GM12878 (cell line): ENCODE measurements around the gene PRKCD. TPM values are rescaled to one million over a fixed set of nuclear protein-coding genes. Genes with fewer than 3 reads are reported as not detected.

ENCODE experiments used
- ATAC-seq: fragments of 200-7000 bp; cut with Tn5 transposase; 3 replicates; pipeline ENCODE4 v1.9.1; 2020; ENCODE audit warnings: mild to moderate bottlenecking, moderate library complexity
- BruUV-seq: library from RNA; stranded (reverse); fragments of 400-500 nt; replicated peaks from 2 replicates; lab custom pipeline; 2021; lab: Mats Ljungman, UMichigan
- CTCF ChIA-PET: fragments of 300-600 bp; sonication (Branson Sonifier 250); formaldehyde crosslinking; extraction: SDS; loops from one replicate; lab custom pipeline; 2021; ENCODE audit warnings: inconsistent platforms; lab: Yijun Ruan, JAX
- POLR2A ChIA-PET: fragments of 350-600 bp; formaldehyde crosslinking; extraction: SDS; loops from one replicate; lab custom pipeline; 2021; ENCODE audit warnings: inconsistent platforms; lab: Charles Lee
- RAD21 ChIA-PET: fragments of 300-600 bp; sonication (Branson Sonifier 250); formaldehyde crosslinking; loops from one replicate; lab custom pipeline; 2023; ENCODE audit warnings: antibody characterized with exemption; ENCODE audit not compliant: unreplicated experiment; lab: Charles Lee
- SMC1A ChIA-PET: fragments of 300-600 bp; sonication (Branson Sonifier 250); formaldehyde crosslinking; loops from one replicate; lab custom pipeline; 2023; ENCODE audit not compliant: unreplicated experiment, uncharacterized antibody; lab: Charles Lee
- DNase-seq: peaks from one replicate; pipeline ENCODE4 v3.0.0-alpha.2; 2011; ENCODE audit warnings: low read depth, low spot score
- FAIRE-seq: peaks from 3 replicates; lab custom pipeline; 2011; peaks lifted over from hg19 to GRCh38; lab: Jason Lieb, UNC
- H2AFZ ChIP-seq: 2 replicates; pipeline ENCODE4 v1.6.0; 2011; ENCODE audit warnings: low read depth, low read length, control low read depth; ENCODE audit not compliant: control insufficient read depth
- H3K27ac ChIP-seq: 2 replicates; pipeline ENCODE4 v1.5.1; 2011; ENCODE audit warnings: control low read depth; ENCODE audit not compliant: control insufficient read depth, insufficient read depth
- H3K27me3 ChIP-seq, 2 experiments: replicated peaks in 1 of 2; 2 replicates each; pipeline versions ENCODE4 v1.6.0 to v1.6.1; 2011; ENCODE audit warnings: low read length in 1 of 2; ENCODE audit not compliant: control insufficient read depth in 2 of 2, insufficient read depth in 2 of 2
- H3K36me3 ChIP-seq, 2 experiments: 2 replicates each; pipeline ENCODE4 v1.5.1; 2011; ENCODE audit warnings: low read length in 1 of 2; ENCODE audit not compliant: control insufficient read depth in 2 of 2, insufficient read depth in 2 of 2
- H3K4me1 ChIP-seq: 2 replicates; pipeline ENCODE4 v1.6.1; 2011; ENCODE audit warnings: mild to moderate bottlenecking, low read length, moderate library complexity, mixed read lengths; ENCODE audit not compliant: control insufficient read depth, insufficient read depth
- H3K4me2 ChIP-seq: 2 replicates; pipeline ENCODE4 v1.6.0; 2011; ENCODE audit warnings: control low read depth; ENCODE audit not compliant: control insufficient read depth, insufficient read depth
- H3K4me3 ChIP-seq: fragments of 200-600 bp; sonication (generic); 2 replicates; pipeline ENCODE4 v1.5.1; 2016
- H3K79me2 ChIP-seq: 2 replicates; pipeline ENCODE4 v1.6.0; 2011; ENCODE audit warnings: low read length; ENCODE audit not compliant: control insufficient read depth, insufficient read depth
- H3K9ac ChIP-seq: 2 replicates; pipeline ENCODE4 v1.8.0; 2011; ENCODE audit warnings: low read length, control low read depth, mixed read lengths; ENCODE audit not compliant: control insufficient read depth, insufficient read depth
- H3K9me3 ChIP-seq: replicated peaks from 3 replicates; pipeline ENCODE4 v1.5.1; 2011; ENCODE audit warnings: mild to moderate bottlenecking, low read length; ENCODE audit not compliant: control insufficient read depth, insufficient read depth
- H4K20me1 ChIP-seq: 2 replicates; pipeline ENCODE4 v1.6.0; 2011; ENCODE audit not compliant: control insufficient read depth, insufficient read depth
- CHD4 ChIP-seq: fragments of 200-600 bp; sonication (generic); IDR thresholded peaks from 2 replicates; pipeline ENCODE4 v1.6.1; 2016; ENCODE audit warnings: mild to moderate bottlenecking
- DPF2 ChIP-seq: fragments of 450-650 bp; IDR thresholded peaks from 2 replicates; pipeline ENCODE4 v1.6.1; 2017; ENCODE audit warnings: mild to moderate bottlenecking
- EED ChIP-seq: sonication (generic); IDR thresholded peaks from 2 replicates; pipeline ENCODE4 v1.6.1; 2016; ENCODE audit warnings: antibody characterized with exemption, low read depth
- NRF1 ChIP-seq: conservative IDR thresholded peaks from 2 replicates; pipeline ENCODE4 v1.6.1; 2011; ENCODE audit warnings: mild to moderate bottlenecking, low read depth, low read length, improper control_type of control experiment
- SP1 ChIP-seq: IDR thresholded peaks from one replicate; pipeline ENCODE4 v1.6.1; 2011; ENCODE audit warnings: low read depth, low read length
- WGBS: methylation state at CpG from one replicate; pipeline ENCODE4 v1.1.6; 2016; ENCODE audit warnings: low lambda C conversion rate; ENCODE audit not compliant: insufficient replicate concordance, insufficient coverage; ENCODE audit errors: missing lambda C conversion rate; 5-methylcytosine and 5-hydroxymethylcytosine counted together
- in situ Hi-C: fragments of 300-500 bp; cut with MboI; formaldehyde crosslinking; loops from 9 replicates; pipeline ENCODE4 v1.14.3; 2018; ENCODE audit warnings: mixed read lengths
- intact Hi-C: fragments of 100-400 bp; cut with micrococcal nuclease; formaldehyde crosslinking; loops from one replicate; pipeline ENCODE4 v1.14.2; 2022; ENCODE audit not compliant: unreplicated experiment
- polyA plus RNA-seq, 11 experiments: library from polyadenylated mRNA; depleted of rRNA in 4 of 11; unstranded in 6 of 11; stranded (reverse) in 5 of 11; fragments of >200 nt; fragmentation: Nextera tagmentation in 4 of 11; fragmentation: Illumina TruSeq in 1 of 11; extraction: Ambion mirVana in 4 of 11; extraction: Trizol in 1 of 11; gene quantifications; 1 replicate in 1 of 11; 2 replicates in 10 of 11; pipeline versions ENCODE4 v1.2.1 to v1.2.3, GENCODE V29; 2011 to 2016; ENCODE audit warnings: inconsistent platforms in 2 of 11, missing spikeins in 2 of 11, low read depth in 1 of 11
- total RNA-seq, 4 experiments: library from RNA; depleted of rRNA in 3 of 4; stranded (reverse); fragments of >200 nt in 3 of 4; fragmentation: Illumina TruSeq in 1 of 4; extraction: Trizol in 1 of 4; gene quantifications; 2 replicates each; pipeline versions ENCODE4 v1.2.1 to v1.2.3, GENCODE V29; 2013 to 2021
- TF ChIP-seq, protein P1 (sequence below): fragments of 450-650 bp; IDR thresholded peaks from 2 replicates; pipeline ENCODE4 v1.6.1; 2016; ENCODE audit warnings: mild to moderate bottlenecking
- TF ChIP-seq, protein P2 (sequence below): IDR thresholded peaks from 2 replicates; pipeline ENCODE4 v1.6.1; 2011; ENCODE audit warnings: borderline replicate concordance, low read depth, mild to moderate bottlenecking, moderate library complexity, low read length; ENCODE audit not compliant: insufficient read depth, poor library complexity, severe bottlenecking
- TF ChIP-seq, protein P3 (sequence below): fragments of 450-650 bp; IDR thresholded peaks from 2 replicates; pipeline ENCODE4 v1.6.1; 2017; ENCODE audit warnings: borderline replicate concordance
- TF ChIP-seq, protein P4 (sequence below), 3 experiments: IDR thresholded peaks in 2 of 3; conservative IDR thresholded peaks in 1 of 3; 2 replicates each; pipeline ENCODE4 v1.5.1; 2011; ENCODE audit warnings: low read depth in 3 of 3, low read length in 3 of 3, mild to moderate bottlenecking in 3 of 3, control low read depth in 2 of 3, moderate library complexity in 2 of 3, inconsistent platforms in 1 of 3, mixed read lengths in 1 of 3; ENCODE audit not compliant: control insufficient read depth in 2 of 3, insufficient read depth in 1 of 3; ENCODE audit errors: extremely low read depth in 1 of 3
- TF ChIP-seq, protein P5 (sequence below): IDR thresholded peaks from 2 replicates; pipeline ENCODE4 v1.6.1; 2012; ENCODE audit warnings: low read length, inconsistent platforms
- TF ChIP-seq, protein P6 (sequence below): fragments of 450-650 bp; IDR thresholded peaks from 2 replicates; pipeline ENCODE4 v1.6.1; 2017; ENCODE audit warnings: low read depth, mild to moderate bottlenecking, moderate library complexity

Gene PRKCD
- total and polyA plus RNA-seq, 10 of the 15 experiments (the other 5 are each of a cell fraction or from before 2014, with no cell fraction given): 10.0 to 114 (median 42.4) TPM

DNA sequence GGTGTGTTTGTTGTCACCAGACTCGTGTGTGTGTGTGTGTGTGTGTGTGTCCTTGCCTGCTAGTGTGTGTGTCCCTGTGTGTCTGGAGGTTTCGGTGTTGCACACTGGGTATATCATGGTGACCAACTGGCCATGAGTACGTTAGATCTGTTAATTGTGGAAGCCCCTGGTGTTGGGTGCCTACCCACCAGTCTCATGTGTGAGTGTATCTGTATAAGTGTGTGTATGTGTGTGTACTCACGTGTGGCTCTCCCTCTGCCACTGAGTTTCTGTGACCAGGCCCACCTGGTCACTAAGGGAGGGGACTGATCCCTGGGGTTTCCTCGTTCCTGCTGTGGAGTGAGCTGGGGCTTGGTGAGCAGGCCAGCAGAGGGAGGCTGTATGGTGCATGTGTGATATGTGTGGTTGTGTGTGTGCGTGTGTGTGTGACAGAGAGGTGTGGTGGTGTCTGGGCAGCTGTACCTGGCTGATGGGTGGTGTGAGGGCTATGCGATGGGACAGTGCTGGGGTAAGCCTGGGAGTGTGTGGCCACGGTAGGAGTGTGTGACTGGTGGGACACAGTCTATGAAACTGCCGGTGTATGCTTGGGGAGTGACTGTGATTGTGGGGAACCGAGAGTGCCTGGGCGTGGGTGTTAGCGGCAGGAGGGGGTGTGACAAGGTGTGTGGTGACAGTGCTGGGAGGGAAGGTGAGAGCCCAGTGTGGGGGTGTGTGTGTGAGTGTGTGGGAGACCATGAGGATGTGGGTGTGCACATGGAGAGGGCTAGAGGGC lies 1.8 kb downstream of the PRKCD start:
- Histone ChIP-seq H3K27ac (peak overlapping the region; percentile 92), H4K20me1 (peaks cover 17% of the 10 kb centered on the region), H3K4me1 (peaks cover 65% of the 10 kb centered on the region), H3K36me3 (peaks cover 5 to 8% of the 10 kb centered on the region in 2 experiments), H3K9ac (peak overlapping the region; percentile 88), H3K79me2 (peaks cover 79% of the 10 kb centered on the region), H3K27me3 (no peaks in the 10 kb centered on the region), H2AFZ (no peak overlapping the region), H3K4me2 (peak overlapping the region; percentile 97), H3K9me3 (no peaks in the 10 kb centered on the region), H3K4me3 (peak overlapping the region; percentile 97)
- in situ Hi-C loops (no loop called here), intact Hi-C loops (loop anchor here (1.0 to 5.0 kb wide), 3 partner anchors 17 to 626 kb away; partner anchors contain the start of gene UQCC5)
- POLR2A ChIA-PET: interaction anchor here (1.2 to 2.0 kb wide), 4 partner anchors 10 to 31 kb away, joined by 4 to 13 read pairs (median 7); no protein-coding TSS in a partner anchor
- CTCF ChIA-PET: interaction anchor here (0.7 to 11.6 kb wide), 6 partner anchors 17 to 49 kb away, joined by 3 to 125 read pairs (median 4); no protein-coding TSS in a partner anchor
- DNase-seq (no peak), ATAC-seq (peak; percentile 40), FAIRE-seq (peak; percentile 90)
- no TSS peak for BruUV-seq
- RAD21 ChIA-PET: interaction anchor here (0.7 to 2.8 kb wide), 10 partner anchors 16 to 54 kb away, joined by 3 to 11 read pairs (median 6); no protein-coding TSS in a partner anchor
- WGBS: 0% methylated on average over 12 of the region's 12 CpGs
- SMC1A ChIA-PET: interaction anchor here (1.0 to 3.2 kb wide), 10 partner anchors 11 to 57 kb away, joined by 3 to 21 read pairs (median 6); no protein-coding TSS in a partner anchor
- TF ChIP-seq EED (peak; percentile 48; the same call in 1 of the 2 replicates), DPF2 (peak; percentile 61), CHD4 (no peak), NRF1 (no peak), SP1 (no peak)
- TF ChIP-seq, protein P1, sequence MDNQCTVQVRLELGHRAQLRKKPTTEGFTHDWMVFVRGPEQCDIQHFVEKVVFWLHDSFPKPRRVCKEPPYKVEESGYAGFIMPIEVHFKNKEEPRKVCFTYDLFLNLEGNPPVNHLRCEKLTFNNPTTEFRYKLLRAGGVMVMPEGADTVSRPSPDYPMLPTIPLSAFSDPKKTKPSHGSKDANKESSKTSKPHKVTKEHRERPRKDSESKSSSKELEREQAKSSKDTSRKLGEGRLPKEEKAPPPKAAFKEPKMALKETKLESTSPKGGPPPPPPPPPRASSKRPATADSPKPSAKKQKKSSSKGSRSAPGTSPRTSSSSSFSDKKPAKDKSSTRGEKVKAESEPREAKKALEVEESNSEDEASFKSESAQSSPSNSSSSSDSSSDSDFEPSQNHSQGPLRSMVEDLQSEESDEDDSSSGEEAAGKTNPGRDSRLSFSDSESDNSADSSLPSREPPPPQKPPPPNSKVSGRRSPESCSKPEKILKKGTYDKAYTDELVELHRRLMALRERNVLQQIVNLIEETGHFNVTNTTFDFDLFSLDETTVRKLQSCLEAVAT: peak; percentile 80
- TF ChIP-seq, protein P2, sequence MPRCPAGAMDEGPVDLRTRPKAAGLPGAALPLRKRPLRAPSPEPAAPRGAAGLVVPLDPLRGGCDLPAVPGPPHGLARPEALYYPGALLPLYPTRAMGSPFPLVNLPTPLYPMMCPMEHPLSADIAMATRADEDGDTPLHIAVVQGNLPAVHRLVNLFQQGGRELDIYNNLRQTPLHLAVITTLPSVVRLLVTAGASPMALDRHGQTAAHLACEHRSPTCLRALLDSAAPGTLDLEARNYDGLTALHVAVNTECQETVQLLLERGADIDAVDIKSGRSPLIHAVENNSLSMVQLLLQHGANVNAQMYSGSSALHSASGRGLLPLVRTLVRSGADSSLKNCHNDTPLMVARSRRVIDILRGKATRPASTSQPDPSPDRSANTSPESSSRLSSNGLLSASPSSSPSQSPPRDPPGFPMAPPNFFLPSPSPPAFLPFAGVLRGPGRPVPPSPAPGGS: no peak
- TF ChIP-seq, protein P3, sequence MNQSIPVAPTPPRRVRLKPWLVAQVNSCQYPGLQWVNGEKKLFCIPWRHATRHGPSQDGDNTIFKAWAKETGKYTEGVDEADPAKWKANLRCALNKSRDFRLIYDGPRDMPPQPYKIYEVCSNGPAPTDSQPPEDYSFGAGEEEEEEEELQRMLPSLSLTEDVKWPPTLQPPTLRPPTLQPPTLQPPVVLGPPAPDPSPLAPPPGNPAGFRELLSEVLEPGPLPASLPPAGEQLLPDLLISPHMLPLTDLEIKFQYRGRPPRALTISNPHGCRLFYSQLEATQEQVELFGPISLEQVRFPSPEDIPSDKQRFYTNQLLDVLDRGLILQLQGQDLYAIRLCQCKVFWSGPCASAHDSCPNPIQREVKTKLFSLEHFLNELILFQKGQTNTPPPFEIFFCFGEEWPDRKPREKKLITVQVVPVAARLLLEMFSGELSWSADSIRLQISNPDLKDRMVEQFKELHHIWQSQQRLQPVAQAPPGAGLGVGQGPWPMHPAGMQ: 0 out of 2 replicates have a peak, but pooled peaks have one; percentile 24
- TF ChIP-seq, protein P4, sequence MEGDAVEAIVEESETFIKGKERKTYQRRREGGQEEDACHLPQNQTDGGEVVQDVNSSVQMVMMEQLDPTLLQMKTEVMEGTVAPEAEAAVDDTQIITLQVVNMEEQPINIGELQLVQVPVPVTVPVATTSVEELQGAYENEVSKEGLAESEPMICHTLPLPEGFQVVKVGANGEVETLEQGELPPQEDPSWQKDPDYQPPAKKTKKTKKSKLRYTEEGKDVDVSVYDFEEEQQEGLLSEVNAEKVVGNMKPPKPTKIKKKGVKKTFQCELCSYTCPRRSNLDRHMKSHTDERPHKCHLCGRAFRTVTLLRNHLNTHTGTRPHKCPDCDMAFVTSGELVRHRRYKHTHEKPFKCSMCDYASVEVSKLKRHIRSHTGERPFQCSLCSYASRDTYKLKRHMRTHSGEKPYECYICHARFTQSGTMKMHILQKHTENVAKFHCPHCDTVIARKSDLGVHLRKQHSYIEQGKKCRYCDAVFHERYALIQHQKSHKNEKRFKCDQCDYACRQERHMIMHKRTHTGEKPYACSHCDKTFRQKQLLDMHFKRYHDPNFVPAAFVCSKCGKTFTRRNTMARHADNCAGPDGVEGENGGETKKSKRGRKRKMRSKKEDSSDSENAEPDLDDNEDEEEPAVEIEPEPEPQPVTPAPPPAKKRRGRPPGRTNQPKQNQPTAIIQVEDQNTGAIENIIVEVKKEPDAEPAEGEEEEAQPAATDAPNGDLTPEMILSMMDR (IDR thresholded peaks at IDR 0.05 in 2 of 3, conservative IDR thresholded peaks at IDR 0.05 in 1 of 3; ENCODE audit: control insufficient read depth in 2 of 3, extremely low read depth in 1 of 3, insufficient read depth in 1 of 3, low read depth in 3 of 3, low read length in 3 of 3): 0 out of 6 replicates have a peak, but pooled peaks of 1 of the 3 experiments have one; percentile 8
- TF ChIP-seq, protein P5, sequence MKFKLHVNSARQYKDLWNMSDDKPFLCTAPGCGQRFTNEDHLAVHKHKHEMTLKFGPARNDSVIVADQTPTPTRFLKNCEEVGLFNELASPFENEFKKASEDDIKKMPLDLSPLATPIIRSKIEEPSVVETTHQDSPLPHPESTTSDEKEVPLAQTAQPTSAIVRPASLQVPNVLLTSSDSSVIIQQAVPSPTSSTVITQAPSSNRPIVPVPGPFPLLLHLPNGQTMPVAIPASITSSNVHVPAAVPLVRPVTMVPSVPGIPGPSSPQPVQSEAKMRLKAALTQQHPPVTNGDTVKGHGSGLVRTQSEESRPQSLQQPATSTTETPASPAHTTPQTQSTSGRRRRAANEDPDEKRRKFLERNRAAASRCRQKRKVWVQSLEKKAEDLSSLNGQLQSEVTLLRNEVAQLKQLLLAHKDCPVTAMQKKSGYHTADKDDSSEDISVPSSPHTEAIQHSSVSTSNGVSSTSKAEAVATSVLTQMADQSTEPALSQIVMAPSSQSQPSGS: no peak
- TF ChIP-seq, protein P6, sequence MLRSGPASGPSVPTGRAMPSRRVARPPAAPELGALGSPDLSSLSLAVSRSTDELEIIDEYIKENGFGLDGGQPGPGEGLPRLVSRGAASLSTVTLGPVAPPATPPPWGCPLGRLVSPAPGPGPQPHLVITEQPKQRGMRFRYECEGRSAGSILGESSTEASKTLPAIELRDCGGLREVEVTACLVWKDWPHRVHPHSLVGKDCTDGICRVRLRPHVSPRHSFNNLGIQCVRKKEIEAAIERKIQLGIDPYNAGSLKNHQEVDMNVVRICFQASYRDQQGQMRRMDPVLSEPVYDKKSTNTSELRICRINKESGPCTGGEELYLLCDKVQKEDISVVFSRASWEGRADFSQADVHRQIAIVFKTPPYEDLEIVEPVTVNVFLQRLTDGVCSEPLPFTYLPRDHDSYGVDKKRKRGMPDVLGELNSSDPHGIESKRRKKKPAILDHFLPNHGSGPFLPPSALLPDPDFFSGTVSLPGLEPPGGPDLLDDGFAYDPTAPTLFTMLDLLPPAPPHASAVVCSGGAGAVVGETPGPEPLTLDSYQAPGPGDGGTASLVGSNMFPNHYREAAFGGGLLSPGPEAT: 0 out of 2 replicates have a peak, but pooled peaks have one; percentile 36
